Endothelial cell of umbilical vein (primary cell): ENCODE measurements around the gene CNNM2.

Source experiments
- EZH2 ChIP-seq: IDR thresholded peaks from 2 replicates; pipeline ENCODE4 v1.6.1; 2012; ENCODE audit warnings: borderline replicate concordance, low read depth, mild to moderate bottlenecking, moderate library complexity, low read length, inconsistent platforms; ENCODE audit not compliant: severe bottlenecking
- MYC ChIP-seq: IDR thresholded peaks from one replicate; pipeline ENCODE4 v1.6.1; 2011; ENCODE audit warnings: mild to moderate bottlenecking, low read depth, low read length
- POLR2A ChIP-seq: IDR thresholded peaks from 2 replicates; pipeline ENCODE4 v1.6.1; 2012; ENCODE audit warnings: low read depth, mild to moderate bottlenecking, control low read depth, low read length
- TF ChIP-seq, protein P1 (sequence below), 2 donors: IDR thresholded peaks; 1 replicate in 1 of 2; 2 replicates in 1 of 2; pipeline ENCODE4 v1.5.1; 2011; ENCODE audit warnings: low read length in 2 of 2, mild to moderate bottlenecking in 2 of 2, moderate library complexity in 2 of 2, control low read depth in 1 of 2, inconsistent platforms in 1 of 2, low read depth in 1 of 2; ENCODE audit not compliant: insufficient read depth in 1 of 2; ENCODE audit errors: extremely low read depth in 1 of 2

- TF ChIP-seq, protein P1, sequence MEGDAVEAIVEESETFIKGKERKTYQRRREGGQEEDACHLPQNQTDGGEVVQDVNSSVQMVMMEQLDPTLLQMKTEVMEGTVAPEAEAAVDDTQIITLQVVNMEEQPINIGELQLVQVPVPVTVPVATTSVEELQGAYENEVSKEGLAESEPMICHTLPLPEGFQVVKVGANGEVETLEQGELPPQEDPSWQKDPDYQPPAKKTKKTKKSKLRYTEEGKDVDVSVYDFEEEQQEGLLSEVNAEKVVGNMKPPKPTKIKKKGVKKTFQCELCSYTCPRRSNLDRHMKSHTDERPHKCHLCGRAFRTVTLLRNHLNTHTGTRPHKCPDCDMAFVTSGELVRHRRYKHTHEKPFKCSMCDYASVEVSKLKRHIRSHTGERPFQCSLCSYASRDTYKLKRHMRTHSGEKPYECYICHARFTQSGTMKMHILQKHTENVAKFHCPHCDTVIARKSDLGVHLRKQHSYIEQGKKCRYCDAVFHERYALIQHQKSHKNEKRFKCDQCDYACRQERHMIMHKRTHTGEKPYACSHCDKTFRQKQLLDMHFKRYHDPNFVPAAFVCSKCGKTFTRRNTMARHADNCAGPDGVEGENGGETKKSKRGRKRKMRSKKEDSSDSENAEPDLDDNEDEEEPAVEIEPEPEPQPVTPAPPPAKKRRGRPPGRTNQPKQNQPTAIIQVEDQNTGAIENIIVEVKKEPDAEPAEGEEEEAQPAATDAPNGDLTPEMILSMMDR (IDR thresholded peaks at IDR 0.05; ENCODE audit: extremely low read depth in 1 of 2, insufficient read depth in 1 of 2, low read depth in 1 of 2, low read length in 2 of 2) = no peak
- TF ChIP-seq POLR2A (no peak), MYC (no peak), EZH2 (no peak)
Measured at GRCh38 chr10:102870221-102870620, 47.9 kb upstream of the CNNM2 start.
